ENCODE results near the gene FANCE.

Gene FANCE

DNA sequence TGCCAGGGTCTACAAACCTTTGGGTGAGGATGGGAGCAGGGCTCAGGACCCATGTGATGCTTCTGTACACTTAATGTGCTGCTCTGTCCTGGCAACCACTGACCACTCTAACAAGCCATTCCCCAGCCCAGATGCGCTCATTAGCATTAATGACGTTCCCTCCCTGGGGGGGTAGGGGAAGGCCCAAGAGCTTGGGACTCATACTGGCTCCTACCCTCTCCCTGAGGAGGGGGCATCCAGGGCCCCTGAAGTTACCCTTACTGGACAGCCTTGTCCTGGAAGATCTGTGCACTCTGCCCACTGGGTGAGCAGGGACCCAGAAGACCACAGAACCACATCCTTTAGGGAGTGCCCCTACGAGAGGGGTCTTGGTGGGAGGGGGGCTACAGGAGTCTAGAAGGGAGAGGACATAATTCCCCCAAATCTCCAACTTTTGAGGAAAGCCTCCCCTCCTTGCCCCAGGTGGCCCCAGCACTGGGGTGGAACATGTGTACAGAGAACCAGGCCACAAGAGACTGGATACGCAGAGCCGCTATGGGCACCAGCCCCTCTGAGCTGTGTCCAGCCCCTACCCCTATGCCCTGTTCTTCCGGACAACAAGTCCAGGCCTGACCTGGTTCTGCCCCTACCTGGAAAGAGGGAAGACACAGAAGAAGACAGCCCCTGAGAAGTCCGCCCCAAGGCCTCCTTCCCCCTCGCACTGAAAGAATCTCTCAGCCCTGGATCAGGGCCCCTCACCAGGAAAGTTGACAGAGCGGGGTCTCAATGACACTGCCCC is 43.3 kb downstream of the FANCE start:
- FAIRE-seq (no peak), DNase-seq (ENCODE audit: insufficient read length, low spot score) (no peak)

DNA sequence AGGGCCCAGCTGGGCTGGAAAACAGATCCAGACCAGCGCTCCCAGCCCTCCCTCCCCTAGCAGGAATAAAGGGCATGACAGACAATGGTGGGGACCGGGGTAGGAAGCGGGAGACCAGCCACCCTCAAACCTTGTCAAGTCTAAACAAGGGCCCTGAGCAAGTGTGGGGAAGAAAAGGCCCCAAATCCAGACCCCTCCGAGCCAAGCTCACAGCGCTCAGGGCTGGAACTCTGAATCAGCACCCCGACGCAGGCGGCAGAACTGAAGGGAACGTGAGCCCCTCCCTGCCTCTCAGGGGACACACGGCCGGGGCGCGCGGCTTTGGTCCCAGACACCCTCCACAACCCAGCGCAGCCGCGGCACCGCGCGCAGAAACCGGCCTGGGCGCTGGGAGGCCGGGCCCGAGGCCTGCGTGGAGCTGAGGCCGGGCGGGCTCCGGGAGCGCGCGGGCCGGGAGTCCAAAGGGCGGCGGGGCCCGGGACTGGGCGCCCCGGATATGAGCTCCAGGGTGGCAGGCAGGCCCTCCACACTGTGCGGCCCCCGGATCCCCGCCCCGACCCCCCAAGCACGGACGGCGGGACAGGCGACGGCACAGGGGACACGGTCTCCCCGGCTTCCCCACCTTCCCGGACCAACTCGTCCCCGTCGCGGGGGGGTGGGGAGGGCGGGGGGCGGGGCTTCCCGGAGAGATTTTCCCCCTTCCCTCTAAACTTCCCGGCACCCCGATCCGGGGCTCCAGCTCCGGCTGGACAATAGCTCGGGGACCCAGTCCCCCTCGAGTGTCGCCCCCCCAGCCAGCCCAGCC is 44.1 kb downstream of the FANCE start:
- no peak for FAIRE-seq
- no peak for DNase-seq (ENCODE audit: insufficient read length, low spot score)

DNA sequence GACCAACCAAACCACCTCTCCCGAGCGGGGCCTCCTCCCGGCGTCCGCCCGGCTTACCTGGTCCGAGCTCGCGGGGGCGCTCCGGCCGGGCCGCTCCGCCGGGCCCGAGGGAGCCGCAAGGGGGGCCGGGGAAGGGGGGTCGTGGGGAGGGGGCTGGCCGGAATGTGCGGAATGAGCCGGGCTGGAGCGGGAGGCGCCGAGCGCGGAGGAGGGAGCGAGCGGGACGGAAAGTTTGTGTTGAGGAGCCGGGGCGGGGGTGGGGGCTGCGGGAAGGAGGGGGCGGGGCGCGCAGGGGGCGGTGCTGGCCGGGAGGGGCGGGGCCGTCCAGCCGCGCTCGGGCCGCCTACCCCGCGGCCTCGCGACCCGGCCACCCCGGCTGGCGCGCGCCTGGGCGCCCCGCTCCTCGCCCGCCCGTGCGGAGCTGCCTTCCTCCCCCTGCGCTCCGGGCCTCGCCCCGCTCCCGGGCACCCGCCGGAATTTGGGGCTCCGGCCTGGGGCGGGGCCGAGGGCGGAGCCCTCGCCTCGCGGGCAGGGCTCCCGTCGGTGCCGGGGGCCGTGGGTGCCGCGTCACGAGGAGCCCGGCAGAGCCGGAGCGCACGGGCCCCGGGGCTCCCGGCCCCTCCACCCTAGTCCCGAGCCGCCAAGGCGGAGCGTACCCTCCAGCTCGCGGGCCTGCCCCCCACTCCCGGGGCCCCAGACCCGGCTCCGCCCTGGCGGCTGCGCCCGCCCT is 44.9 kb downstream of the FANCE start, which contains the start of gene TEAD3:
TSS of gene TEAD3 (minus strand) at position 239 of the 730 bp plus-strand sequence.
- no peak for FAIRE-seq
- DNase-seq (ENCODE audit: insufficient read length, low spot score), result peak; percentile 82

DNA sequence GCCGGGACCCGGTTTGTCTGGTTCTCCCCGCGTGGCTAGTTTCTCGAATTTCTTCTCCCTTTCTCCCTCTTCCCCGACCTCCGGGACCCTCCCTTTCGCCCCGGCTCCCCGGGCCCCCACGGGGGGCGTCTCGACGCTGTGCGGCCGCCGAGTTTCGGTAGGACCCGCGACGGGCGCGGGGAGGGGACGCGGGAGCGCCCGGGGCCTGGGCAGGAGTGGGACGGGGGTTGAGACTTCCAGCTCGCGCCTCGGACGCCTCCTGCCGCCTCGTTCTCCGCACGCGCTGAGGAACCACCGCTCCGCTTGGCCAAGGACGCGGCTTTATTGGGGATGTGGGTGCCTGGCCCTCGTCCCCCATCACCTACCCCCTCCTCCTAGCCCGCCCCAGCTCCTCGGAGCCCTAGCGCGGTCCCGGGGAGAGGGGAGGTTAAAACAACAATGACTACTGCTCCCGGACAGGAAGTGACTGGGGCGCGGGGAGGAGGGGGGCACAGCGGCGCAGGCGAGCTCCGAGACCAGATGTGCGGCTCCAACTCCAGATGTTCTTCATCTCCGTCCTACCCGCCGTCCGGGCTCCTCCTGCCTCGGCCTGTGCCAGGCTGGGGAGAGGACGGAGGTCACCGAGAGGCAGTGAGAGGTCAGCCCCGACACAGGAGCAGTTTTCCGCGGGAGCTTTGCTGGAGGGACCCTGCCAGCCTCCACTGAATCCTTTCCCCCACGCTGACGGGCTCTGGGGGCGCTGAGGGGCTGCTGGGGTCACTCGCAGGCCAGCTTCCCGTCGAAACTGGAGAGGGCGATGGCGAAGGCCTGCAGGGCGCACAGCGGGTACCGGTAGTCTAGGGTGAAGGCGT is 45.7 kb downstream of the FANCE start:
- FAIRE-seq, result no peak

DNA sequence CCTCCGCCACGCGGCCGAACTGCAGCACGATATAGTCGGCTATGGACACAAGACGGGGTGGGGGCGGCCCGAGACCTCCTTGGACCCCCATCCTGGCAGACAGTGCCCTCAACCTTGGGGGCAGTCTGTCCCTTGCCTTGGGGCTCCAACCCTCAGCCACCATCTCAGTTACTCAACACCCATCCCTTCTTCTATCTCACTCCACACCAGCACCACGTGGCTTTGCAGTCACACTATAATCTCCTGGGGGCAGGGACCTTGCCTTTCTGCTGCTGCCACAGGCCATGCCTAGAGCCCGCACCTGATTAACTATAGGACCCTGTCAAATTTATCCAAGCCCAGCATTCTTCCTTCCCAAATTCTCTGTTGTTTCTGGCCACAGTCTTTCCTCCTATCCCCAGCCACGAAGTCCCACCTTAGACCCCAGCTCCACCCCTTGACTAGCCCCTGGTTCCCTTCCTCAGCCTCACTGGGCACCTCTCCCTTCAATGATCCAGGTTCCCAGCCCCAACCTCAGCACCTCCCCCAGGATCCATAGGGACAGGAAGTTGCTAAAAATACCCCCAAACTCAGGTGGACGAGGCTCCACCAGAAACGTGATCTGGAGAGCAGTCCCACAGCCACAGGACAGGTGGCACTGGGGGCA is 46.4 kb downstream of the FANCE start:
- no peak for FAIRE-seq

More for the DNA sequence above, 45.7 kb downstream of the FANCE start:
- DNase-seq (ENCODE audit: insufficient read length, low spot score), result peak; percentile 75

DNA sequence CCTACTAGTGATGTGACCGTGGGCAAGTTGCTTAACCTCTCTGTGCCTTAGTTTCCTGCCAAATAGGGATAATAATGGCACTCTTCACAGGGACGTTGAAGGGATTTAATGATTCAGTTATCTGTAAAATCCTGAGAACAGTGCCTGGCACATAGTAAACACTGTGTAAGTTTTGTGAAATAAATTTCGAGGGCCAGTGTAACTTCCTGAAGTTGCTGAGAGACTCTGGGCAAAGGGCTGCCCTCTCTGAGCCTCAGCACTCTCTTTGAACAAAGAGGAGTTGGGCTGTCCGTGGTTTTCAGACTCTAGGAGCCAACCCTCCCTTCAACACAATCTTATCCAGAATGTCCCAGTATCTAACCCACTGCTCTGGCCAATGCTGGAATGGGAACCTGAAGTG is 47.2 kb downstream of the FANCE start:
- FAIRE-seq (no peak), DNase-seq (ENCODE audit: insufficient read length, low spot score) (no peak)

More for the DNA sequence above, 46.4 kb downstream of the FANCE start:
- no peak for DNase-seq (ENCODE audit: insufficient read length, low spot score)

DNA sequence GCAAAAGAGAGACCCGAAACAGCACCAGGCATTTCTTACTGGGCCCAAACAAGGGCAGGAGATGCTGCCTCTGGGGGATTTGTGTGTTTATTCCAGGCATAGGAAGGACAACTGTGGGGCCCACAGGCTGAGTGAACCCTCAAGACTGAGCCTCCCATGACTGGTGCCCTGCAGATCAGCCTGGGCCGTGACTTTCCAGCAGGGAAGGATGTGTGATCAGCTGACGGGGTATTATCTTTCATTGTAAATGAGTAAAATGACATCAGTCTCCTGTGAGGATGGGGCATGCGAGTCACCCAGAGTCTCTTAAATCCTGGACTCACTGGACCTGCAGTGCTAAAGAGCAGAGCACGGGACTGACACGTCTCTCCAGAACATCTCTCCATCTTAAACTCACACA is 48.6 kb downstream of the FANCE start:
- DNase-seq (ENCODE audit: insufficient read length, low spot score), result peak; percentile 61
- no peak for FAIRE-seq

DNA sequence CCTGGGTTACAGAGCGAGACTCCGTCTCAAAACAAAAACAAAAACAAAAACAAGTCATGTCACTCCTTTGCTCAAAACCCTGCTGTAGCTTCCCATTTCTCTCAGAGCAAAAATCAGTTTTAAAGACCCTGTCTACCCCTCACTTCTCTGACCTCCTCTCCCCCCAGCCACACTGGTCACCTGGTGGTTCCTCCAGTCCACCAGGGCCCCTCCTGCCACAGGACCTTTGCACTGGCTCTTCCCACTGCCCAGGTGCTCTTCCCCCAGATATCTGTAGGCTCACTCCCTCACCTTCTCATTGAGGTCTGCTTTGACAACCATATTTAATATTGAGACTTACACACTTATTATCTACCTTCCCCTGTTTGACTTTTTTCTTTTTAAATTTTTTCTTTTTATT is 49.6 kb downstream of the FANCE start:
- no peak for FAIRE-seq
- DNase-seq (ENCODE audit: insufficient read length, low spot score), result no peak

DNA sequence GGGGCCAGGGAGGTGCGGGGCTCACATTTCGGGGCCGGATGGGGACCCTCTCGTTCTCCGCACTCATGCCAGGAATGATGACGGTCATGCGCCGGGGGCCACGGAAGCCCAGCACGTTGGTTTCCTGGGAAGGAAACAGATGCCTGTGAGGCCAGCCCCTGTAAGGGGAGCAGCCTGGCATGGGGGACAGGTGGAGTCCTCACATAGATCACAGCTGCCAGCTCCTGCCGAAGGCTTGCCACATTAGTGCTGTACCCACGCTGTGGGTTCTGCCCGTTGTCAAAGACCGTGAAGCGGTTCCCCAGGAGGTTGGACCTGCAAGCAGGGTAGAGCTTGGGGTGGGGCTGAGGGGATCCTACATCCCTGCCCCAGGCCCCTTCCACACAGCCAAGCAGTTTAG is 51.4 kb downstream of the FANCE start:
- FAIRE-seq (no peak), DNase-seq (ENCODE audit: insufficient read length, low spot score) (no peak)

DNA sequence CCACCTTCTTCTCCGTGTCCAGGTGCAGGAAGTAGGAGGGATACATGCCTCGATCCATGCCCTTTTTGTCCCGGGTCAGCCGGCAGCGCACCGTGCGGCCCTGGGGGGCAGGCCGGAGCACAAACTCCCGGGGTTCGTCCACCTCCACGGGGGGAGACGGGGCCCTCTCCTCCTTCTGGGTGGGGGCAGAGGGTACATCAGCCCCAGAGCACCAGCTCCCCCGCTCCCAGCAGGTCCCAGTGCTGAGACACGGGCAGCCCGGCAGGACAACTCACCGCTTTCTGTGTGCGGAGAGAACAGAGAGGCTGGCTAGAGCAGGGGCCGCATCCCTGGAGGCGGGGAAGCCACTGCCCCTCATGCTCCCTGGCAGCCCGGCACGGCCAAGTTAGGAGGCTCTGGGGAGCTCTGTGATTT is 53.9 kb downstream of the FANCE start:
- FAIRE-seq, result no peak
- DNase-seq (ENCODE audit: insufficient read length, low spot score), result no peak

DNA sequence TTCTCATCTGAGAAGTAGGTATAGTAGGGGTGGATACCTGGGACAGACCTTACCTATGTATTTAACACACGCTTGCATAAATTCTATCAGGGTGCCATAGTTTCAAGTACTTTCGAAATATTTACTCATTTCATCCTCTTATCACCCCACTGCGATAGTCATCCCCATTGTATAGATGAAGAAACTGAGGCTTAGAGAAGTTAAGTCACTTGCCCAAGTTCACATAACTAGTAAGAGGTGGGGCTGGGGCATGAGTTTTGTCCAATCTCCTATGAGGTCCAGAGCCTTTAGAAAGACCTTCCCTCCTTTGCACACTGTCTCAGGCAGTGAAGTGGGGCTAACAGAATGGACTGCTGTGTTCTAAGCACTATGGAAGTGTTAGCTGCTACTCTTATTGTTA is 54.4 kb downstream of the FANCE start:
- FAIRE-seq (no peak), DNase-seq (ENCODE audit: insufficient read length, low spot score) (no peak)

DNA sequence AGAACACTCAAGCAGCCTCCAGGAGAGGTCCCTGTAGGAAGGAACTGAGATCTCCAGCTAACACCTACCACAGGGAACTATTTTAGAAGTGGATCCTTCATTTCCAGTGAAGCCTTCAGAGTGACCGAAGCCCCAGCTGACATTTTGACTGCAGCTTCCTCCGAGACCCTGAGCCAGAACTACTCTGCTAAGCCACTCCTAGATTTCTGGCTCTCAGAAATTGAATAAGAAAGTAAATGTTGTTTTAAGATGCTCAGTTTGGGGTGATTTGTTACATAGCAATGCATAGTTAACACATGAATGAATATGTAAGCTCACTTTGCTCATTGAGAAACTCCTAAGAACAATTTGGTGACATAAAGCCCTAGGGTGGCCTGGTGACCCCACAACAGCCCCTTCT is 55.1 kb downstream of the FANCE start:
- DNase-seq (ENCODE audit: insufficient read length, low spot score), result no peak
- no peak for FAIRE-seq

DNA sequence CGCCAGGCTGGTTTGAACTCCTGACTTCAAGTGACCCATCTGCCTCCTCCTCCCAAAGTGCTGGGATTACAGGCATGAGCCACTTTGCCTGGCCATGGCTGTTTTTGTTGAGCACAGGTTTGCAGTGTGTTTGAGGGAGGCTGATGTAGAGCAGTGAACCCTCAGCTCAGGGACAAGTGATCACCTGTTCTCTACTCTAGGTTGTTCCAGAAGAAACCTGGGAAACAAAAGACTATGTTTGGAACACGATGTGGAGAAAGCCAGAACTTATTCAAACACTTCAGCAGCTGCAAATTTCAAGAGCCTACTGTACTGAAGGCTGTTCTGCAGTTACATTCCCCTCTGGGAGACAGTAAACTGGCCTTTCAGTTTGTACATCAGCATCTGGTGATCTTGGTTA is 55.9 kb downstream of the FANCE start:
- FAIRE-seq (no peak), DNase-seq (ENCODE audit: insufficient read length, low spot score) (no peak)

DNA sequence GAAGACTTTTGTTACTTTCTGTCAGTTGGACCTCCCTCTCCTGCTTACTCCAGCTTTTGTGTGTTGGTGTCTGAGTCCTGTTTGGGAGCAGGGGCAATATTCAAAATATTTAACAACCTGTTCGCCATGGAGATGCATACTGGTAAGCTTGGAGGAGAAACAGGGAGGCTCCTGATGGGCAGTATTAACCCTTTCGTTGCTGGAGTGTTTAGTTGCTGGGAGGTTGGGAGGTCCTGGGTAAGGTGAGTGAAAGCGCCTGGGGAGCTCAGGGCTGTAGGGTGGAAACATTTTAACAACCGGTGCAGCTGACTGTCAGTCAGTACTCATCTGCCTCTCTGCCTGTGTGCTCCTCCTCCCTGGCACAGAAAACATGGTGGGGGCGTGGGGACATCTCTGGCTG is 56.4 kb downstream of the FANCE start:
- DNase-seq (ENCODE audit: insufficient read length, low spot score) (no peak), FAIRE-seq (no peak)

DNA sequence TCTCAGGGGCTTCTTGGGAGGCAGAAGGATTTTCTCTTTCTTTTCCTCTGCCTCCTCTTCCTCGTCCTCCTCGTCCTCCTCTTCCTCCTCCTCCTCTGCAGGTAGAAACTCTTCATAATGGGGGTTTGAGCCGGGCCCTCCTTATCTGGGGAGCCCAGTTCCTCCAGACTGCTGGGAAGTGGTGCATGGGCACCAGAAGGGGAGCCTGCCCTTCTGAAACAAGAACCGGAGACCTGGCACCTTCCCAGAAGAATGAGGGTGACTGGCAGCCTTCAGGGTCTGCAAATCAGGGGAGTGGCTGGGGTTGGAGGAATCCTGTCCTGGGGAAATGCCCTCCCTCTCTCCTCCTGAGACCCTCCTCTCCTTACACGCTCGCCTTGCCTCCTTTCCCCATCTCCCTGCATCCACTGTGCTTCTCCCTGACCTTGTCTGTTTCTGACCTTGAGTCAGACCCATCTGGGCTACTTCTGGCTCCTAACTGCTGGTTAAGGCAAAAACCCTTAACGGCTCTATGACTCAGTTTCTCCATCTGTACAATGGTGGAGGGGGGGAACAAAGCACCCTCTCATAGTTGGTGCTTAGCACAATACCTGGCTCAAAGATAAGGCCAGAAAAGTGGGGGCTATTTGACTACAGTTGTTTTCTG is 58.9 kb downstream of the FANCE start:
- DNase-seq (ENCODE audit: insufficient read length, low spot score), result no peak
- no peak for FAIRE-seq

DNA sequence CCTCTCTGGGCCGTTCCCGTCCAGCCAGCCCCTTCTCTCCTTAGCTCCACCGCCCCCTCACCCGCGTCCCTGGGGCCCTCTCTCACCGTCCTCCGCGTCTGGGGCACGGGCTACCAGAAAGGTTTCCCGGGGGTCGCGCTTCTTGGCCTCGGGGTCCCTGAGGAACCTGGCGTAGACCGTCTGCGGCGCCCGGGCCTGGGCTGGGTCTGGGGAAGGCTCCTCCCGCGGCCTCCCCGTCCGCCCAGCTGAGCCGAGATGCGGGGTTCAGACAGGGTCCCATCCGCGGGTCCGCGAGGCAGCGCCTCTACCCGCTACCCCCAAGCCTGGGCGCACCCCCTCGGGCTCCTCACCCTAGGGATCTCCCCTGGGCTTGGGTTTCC is 59.4 kb downstream of the FANCE start:
- DNase-seq (ENCODE audit: insufficient read length, low spot score), result no peak
- FAIRE-seq, result no peak

DNA sequence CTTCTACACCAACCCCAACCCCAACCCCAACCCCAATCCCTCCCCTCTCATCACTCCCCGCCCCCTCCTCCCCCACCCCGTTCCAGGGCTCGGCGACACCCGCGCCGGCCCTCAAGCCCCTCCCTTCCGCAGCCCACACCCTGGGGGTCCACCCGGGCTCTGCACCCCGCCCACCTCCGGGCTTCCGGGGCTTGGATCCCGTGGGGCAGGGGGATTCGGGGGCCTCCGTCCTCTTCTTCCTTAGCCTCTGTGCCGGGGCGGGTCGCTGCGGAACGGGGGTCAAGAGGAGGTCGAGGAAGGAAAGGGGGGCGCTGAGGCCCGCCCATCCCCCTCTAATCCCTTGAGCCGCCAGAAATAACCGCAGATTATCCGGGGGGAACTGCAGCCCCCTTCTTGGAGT is 59.9 kb downstream of the FANCE start:
- FAIRE-seq (no peak), DNase-seq (ENCODE audit: insufficient read length, low spot score) (no peak)

DNA sequence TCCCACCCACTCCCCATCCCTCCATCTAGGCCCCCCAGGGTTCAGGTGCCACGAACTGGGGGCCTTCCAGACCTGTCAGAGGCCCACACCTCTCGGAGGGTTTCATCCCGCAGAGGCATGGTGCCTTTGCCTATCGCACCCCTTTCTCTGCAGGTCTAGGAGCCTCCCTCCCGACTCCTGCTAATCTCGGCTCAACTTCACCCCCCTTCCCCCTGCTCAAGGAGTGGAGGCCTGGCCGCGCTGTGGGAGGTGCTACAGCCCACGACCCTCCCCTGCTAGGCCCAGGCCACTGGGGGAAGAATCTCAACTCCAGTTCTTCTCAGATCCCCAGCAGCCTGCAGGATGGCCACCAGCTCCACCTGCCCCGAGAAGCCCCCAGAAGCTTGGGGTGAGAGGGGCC is 60.6 kb downstream of the FANCE start, which contains the start of gene TULP1:
TSS of gene TULP1 (minus strand) at position 157 of the 400 bp plus-strand sequence. CDS start at position 119, 38 bp downstream.
- FAIRE-seq (no peak), DNase-seq (ENCODE audit: insufficient read length, low spot score) (no peak)

DNA sequence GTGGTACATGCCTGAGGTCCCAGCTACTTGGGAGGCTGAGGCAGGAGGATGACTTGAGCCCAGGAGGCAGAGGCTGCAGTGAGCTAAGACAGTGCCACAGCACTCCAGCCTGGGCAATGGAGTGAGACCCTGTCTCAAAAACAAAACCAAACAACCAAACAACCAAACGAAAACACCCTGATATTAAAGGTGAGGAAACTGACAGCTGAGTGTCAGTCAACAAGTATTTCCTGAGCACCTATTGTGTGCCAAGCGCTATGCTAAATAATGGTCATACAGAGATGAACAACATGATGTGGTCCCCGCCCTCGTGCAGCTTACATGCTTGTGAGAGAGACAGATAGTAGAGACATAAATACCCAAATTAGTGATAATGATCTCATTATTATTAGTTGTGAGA is 62.4 kb downstream of the FANCE start:
- FAIRE-seq, result no peak

More for the DNA sequence above, 62.4 kb downstream of the FANCE start:
- DNase-seq (ENCODE audit: insufficient read length, low spot score), result no peak

Measured in HTR-8/SVneo (cell line).